ENCODE measurements around the gene SEPTIN5. TPM values are rescaled to one million over a fixed set of nuclear protein-coding genes. Genes with fewer than 3 reads are reported as not detected.

Gene SEPTIN5
- total and polyA plus RNA-seq, 9 of the 15 experiments (the other 6 are each of a cell fraction or from before 2014, with no cell fraction given), result 0.03 to 195 (median 119) TPM

DNA sequence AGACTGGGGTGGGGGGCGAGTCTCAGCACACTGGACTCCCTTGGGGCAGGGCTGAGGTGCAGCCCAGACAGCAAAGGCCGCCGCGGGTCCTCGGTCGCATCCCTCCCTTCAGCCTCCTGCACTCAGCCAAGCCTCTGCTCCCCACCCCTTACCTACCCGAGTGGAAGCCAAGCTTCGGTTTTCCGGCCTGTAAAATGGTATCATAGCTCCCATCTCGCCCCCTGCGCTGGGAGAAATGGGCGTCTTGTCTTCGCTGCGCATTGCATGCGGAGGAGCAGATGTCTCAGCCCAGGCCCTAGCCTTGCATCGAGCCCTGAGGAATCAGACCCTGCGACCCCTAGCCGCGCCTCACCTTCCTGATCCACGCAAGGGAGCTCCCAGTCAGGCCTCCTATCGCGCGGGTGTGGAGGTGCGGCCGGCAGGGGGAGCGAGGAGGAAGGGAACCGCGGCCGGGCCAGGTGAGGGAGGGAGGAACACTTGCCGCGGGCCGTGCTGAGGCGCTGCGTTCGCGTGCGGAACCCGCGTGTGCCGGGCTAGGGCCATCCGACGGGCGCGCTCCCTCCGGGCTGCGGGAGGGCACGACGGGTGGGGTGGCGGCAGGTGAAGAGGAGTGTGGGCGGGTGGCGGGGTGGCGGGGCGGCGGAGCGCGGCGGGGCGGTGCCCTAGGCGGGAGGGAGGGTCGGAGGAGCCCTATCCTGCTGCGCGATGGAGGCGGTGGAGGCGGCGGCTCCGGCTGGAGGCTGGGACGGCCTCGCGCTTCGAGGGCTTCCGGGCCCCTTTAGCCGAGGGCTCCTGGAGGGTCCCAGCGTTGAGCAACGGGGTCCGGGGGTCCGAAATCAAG, 42.2 kb downstream of the SEPTIN5 start (continued):
- TF ChIP-seq, protein P1, sequence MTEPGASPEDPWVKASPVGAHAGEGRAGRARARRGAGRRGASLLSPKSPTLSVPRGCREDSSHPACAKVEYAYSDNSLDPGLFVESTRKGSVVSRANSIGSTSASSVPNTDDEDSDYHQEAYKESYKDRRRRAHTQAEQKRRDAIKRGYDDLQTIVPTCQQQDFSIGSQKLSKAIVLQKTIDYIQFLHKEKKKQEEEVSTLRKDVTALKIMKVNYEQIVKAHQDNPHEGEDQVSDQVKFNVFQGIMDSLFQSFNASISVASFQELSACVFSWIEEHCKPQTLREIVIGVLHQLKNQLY (CRISPR knock-in tag; conservative IDR thresholded peaks at IDR 0.05), result 0 out of 4 replicates have a peak, but pooled peaks have one; percentile 16 to 76
- TF ChIP-seq, protein P2, sequence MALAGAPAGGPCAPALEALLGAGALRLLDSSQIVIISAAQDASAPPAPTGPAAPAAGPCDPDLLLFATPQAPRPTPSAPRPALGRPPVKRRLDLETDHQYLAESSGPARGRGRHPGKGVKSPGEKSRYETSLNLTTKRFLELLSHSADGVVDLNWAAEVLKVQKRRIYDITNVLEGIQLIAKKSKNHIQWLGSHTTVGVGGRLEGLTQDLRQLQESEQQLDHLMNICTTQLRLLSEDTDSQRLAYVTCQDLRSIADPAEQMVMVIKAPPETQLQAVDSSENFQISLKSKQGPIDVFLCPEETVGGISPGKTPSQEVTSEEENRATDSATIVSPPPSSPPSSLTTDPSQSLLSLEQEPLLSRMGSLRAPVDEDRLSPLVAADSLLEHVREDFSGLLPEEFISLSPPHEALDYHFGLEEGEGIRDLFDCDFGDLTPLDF (CRISPR knock-in tag; IDR thresholded peaks at IDR 0.05), result peak; percentile 90
- TF ChIP-seq TRIM24 (IDR thresholded peaks at IDR 0.05), result peak in 1 of 2 experiments; percentile 48; a peak in 1 of 4 replicates
- TF ChIP-seq ZBTB17 (CRISPR knock-in tag; IDR thresholded peaks at IDR 0.05), result peak; percentile 26; the same call in 1 of the 2 replicates
- TF ChIP-seq ASH1L (IDR thresholded peaks at IDR 0.05; ENCODE audit: borderline replicate concordance, low read depth, partially characterized antibody), result no peak
- TF ChIP-seq, protein P3, sequence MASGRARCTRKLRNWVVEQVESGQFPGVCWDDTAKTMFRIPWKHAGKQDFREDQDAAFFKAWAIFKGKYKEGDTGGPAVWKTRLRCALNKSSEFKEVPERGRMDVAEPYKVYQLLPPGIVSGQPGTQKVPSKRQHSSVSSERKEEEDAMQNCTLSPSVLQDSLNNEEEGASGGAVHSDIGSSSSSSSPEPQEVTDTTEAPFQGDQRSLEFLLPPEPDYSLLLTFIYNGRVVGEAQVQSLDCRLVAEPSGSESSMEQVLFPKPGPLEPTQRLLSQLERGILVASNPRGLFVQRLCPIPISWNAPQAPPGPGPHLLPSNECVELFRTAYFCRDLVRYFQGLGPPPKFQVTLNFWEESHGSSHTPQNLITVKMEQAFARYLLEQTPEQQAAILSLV (tag; IDR thresholded peaks at IDR 0.05), result no peak
- TF ChIP-seq, protein P4, sequence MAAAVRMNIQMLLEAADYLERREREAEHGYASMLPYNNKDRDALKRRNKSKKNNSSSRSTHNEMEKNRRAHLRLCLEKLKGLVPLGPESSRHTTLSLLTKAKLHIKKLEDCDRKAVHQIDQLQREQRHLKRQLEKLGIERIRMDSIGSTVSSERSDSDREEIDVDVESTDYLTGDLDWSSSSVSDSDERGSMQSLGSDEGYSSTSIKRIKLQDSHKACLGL (CRISPR knock-in tag; IDR thresholded peaks at IDR 0.05; ENCODE audit: borderline replicate concordance, poor library complexity, severe bottlenecking), result no peak
- TF ChIP-seq, protein P5, sequence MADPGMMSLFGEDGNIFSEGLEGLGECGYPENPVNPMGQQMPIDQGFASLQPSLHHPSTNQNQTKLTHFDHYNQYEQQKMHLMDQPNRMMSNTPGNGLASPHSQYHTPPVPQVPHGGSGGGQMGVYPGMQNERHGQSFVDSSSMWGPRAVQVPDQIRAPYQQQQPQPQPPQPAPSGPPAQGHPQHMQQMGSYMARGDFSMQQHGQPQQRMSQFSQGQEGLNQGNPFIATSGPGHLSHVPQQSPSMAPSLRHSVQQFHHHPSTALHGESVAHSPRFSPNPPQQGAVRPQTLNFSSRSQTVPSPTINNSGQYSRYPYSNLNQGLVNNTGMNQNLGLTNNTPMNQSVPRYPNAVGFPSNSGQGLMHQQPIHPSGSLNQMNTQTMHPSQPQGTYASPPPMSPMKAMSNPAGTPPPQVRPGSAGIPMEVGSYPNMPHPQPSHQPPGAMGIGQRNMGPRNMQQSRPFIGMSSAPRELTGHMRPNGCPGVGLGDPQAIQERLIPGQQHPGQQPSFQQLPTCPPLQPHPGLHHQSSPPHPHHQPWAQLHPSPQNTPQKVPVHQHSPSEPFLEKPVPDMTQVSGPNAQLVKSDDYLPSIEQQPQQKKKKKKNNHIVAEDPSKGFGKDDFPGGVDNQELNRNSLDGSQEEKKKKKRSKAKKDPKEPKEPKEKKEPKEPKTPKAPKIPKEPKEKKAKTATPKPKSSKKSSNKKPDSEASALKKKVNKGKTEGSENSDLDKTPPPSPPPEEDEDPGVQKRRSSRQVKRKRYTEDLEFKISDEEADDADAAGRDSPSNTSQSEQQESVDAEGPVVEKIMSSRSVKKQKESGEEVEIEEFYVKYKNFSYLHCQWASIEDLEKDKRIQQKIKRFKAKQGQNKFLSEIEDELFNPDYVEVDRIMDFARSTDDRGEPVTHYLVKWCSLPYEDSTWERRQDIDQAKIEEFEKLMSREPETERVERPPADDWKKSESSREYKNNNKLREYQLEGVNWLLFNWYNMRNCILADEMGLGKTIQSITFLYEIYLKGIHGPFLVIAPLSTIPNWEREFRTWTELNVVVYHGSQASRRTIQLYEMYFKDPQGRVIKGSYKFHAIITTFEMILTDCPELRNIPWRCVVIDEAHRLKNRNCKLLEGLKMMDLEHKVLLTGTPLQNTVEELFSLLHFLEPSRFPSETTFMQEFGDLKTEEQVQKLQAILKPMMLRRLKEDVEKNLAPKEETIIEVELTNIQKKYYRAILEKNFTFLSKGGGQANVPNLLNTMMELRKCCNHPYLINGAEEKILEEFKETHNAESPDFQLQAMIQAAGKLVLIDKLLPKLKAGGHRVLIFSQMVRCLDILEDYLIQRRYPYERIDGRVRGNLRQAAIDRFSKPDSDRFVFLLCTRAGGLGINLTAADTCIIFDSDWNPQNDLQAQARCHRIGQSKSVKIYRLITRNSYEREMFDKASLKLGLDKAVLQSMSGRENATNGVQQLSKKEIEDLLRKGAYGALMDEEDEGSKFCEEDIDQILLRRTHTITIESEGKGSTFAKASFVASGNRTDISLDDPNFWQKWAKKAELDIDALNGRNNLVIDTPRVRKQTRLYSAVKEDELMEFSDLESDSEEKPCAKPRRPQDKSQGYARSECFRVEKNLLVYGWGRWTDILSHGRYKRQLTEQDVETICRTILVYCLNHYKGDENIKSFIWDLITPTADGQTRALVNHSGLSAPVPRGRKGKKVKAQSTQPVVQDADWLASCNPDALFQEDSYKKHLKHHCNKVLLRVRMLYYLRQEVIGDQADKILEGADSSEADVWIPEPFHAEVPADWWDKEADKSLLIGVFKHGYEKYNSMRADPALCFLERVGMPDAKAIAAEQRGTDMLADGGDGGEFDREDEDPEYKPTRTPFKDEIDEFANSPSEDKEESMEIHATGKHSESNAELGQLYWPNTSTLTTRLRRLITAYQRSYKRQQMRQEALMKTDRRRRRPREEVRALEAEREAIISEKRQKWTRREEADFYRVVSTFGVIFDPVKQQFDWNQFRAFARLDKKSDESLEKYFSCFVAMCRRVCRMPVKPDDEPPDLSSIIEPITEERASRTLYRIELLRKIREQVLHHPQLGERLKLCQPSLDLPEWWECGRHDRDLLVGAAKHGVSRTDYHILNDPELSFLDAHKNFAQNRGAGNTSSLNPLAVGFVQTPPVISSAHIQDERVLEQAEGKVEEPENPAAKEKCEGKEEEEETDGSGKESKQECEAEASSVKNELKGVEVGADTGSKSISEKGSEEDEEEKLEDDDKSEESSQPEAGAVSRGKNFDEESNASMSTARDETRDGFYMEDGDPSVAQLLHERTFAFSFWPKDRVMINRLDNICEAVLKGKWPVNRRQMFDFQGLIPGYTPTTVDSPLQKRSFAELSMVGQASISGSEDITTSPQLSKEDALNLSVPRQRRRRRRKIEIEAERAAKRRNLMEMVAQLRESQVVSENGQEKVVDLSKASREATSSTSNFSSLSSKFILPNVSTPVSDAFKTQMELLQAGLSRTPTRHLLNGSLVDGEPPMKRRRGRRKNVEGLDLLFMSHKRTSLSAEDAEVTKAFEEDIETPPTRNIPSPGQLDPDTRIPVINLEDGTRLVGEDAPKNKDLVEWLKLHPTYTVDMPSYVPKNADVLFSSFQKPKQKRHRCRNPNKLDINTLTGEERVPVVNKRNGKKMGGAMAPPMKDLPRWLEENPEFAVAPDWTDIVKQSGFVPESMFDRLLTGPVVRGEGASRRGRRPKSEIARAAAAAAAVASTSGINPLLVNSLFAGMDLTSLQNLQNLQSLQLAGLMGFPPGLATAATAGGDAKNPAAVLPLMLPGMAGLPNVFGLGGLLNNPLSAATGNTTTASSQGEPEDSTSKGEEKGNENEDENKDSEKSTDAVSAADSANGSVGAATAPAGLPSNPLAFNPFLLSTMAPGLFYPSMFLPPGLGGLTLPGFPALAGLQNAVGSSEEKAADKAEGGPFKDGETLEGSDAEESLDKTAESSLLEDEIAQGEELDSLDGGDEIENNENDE (IDR thresholded peaks at IDR 0.05; ENCODE audit: low read depth, low read length), result peak; percentile 52
- no peak for TF ChIP-seq TRIM28 (IDR thresholded peaks at IDR 0.05)
